Astrocyte (in vitro differentiated cells and primary cell): Measurements from ENCODE around the gene MICAL3. TPM values are rescaled to one million over a fixed set of nuclear protein-coding genes. Genes with fewer than 3 reads are reported as not detected.

Experiments
- DNase-seq: peaks from one replicate; pipeline ENCODE4 v3.0.0-alpha.2; 2010; ENCODE audit warnings: low read depth
- FAIRE-seq: peaks from 2 replicates; lab custom pipeline; 2011; peaks lifted over from hg19 to GRCh38; lab: Jason Lieb, UNC
- H2AFZ ChIP-seq: 2 replicates; pipeline ENCODE4 v1.6.0; 2012; ENCODE audit warnings: low read depth, low read length, inconsistent platforms
- H3K27ac ChIP-seq: 2 replicates; pipeline ENCODE4 v1.5.1; 2011; ENCODE audit warnings: low read depth, low read length, inconsistent platforms
- H3K27me3 ChIP-seq: 2 replicates; pipeline ENCODE4 v1.6.0; 2011; ENCODE audit warnings: low read length, inconsistent platforms; ENCODE audit not compliant: insufficient read depth
- H3K36me3 ChIP-seq: 2 replicates; pipeline ENCODE4 v1.5.1; 2011; ENCODE audit warnings: low read length, inconsistent platforms; ENCODE audit not compliant: insufficient read depth
- H3K4me1 ChIP-seq: 2 replicates; pipeline ENCODE4 v1.5.1; 2011; ENCODE audit warnings: low read length, inconsistent platforms; ENCODE audit not compliant: insufficient read depth
- H3K4me2 ChIP-seq: 2 replicates; pipeline ENCODE4 v1.6.0; 2012; ENCODE audit warnings: low read length, inconsistent platforms
- H3K4me3 ChIP-seq: 2 replicates; pipeline ENCODE4 v1.5.1; 2011; ENCODE audit warnings: low read depth, mild to moderate bottlenecking, low read length, inconsistent platforms; ENCODE audit not compliant: insufficient read depth
- H3K79me2 ChIP-seq: 2 replicates; pipeline ENCODE4 v1.6.0; 2012; ENCODE audit warnings: mild to moderate bottlenecking, low read length, inconsistent platforms; ENCODE audit not compliant: insufficient read depth
- H3K9ac ChIP-seq: 2 replicates; pipeline ENCODE4 v1.6.0; 2012; ENCODE audit warnings: mild to moderate bottlenecking, low read length, inconsistent platforms
- H3K9me3 ChIP-seq: 2 replicates; pipeline ENCODE4 v1.5.1; 2012; ENCODE audit warnings: low read depth, mild to moderate bottlenecking, low read length, inconsistent platforms; ENCODE audit not compliant: insufficient read depth
- H4K20me1 ChIP-seq: 2 replicates; pipeline ENCODE4 v1.6.0; 2012; ENCODE audit warnings: low read length, inconsistent platforms; ENCODE audit not compliant: insufficient read depth
- H3K27ac Mint-ChIP-seq: one replicate; pipeline ENCODE4 v1.8.0; 2021; ENCODE audit warnings: mild to moderate bottlenecking, mixed read lengths; ENCODE audit not compliant: unreplicated experiment
- H3K27me3 Mint-ChIP-seq: one replicate; pipeline ENCODE4 v1.8.0; 2021; ENCODE audit warnings: low read depth, mixed read lengths; ENCODE audit not compliant: unreplicated experiment
- H3K36me3 Mint-ChIP-seq: one replicate; pipeline ENCODE4 v1.8.0; 2021; ENCODE audit warnings: low read depth, mixed read lengths; ENCODE audit not compliant: unreplicated experiment
- H3K4me1 Mint-ChIP-seq: one replicate; pipeline ENCODE4 v1.8.0; 2021; ENCODE audit warnings: low read depth, mixed read lengths; ENCODE audit not compliant: unreplicated experiment
- H3K4me3 Mint-ChIP-seq: one replicate; pipeline ENCODE4 v1.8.0; 2021; ENCODE audit warnings: mild to moderate bottlenecking, moderate library complexity, mixed read lengths; ENCODE audit not compliant: unreplicated experiment
- H3K9me3 Mint-ChIP-seq: one replicate; pipeline ENCODE4 v1.8.0; 2021; ENCODE audit warnings: mild to moderate bottlenecking, mixed read lengths; ENCODE audit not compliant: unreplicated experiment
- CTCF ChIP-seq: IDR thresholded peaks from 2 replicates; pipeline ENCODE4 v1.5.1; 2011; ENCODE audit warnings: low read depth, mild to moderate bottlenecking, inconsistent platforms, low read length, moderate library complexity; ENCODE audit not compliant: insufficient read depth
- EZH2 ChIP-seq: IDR thresholded peaks from 2 replicates; pipeline ENCODE4 v1.6.1; 2012; ENCODE audit warnings: mild to moderate bottlenecking, low read length, inconsistent platforms; ENCODE audit not compliant: insufficient read depth
- total RNA-seq: library from RNA; stranded (reverse); gene quantifications from 2 replicates; pipeline ENCODE4 v1.2.1, GENCODE V29; 2021

The MICAL3 gene
- total RNA-seq, 1 donor from 2014 or later, result 113 TPM

DNA sequence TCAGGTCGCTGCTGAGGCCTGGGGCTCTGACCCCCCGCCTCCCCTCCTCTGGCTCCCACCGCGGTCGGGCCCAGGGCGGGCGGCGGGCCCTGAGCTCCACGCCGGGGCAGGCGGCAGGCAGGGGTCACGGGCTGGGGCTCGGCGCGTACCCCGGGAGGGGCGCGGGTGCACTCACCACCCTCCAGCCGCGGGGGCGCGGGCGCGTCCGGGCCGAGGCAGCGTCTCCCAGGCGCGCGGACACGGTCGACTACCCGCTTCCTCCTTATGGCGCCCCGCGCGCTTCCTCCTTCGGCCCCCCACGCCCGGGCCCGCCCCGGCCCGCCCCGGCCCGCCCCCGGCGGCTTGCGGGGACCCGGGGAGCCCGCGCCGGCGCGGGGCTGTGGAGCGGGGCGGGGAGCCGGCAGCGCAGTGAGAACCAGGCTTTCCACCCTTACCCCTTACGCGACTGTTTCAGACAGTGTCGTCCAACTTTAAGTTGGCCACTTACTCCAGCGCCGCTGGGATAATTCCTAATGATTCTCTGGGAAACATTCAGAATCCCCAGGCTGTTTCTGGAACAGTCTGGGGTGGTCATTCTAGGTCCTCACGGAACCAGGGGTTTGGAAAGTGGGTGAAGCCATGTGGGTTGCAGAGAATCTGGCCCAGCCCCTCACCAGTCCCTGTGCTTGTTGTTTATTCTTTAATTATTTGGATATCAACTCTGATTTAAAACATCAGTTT, 250.0 kb downstream of the MICAL3 start, which contains the start of gene BID:
TSS of gene BID (minus strand) at position 264 of the 720 bp plus-strand sequence. CDS start 24,353 bp downstream, outside the sequence.
- Mint-ChIP-seq H3K27me3 (peaks cover 24% of the 10 kb centered on the region), H3K36me3 (peaks cover 5% of the 10 kb centered on the region), H3K4me1 (peaks cover 10% of the 10 kb centered on the region), H3K4me3 (peak within 1 kb of the TSS; percentile 83), H3K27ac (peak within 1 kb of the TSS; percentile 53), H3K9me3 (no peaks in the 10 kb centered on the region)
- DNase-seq (no peak), FAIRE-seq (no peak)
- Histone ChIP-seq H2AFZ (peak within 1 kb of the TSS; percentile 85), H3K4me2 (peak within 1 kb of the TSS; percentile 99), H3K9me3 (no peaks in the 10 kb centered on the region), H3K36me3 (no peaks in the 10 kb centered on the region), H3K4me3 (peak within 1 kb of the TSS; percentile 78), H3K27me3 (no peaks in the 10 kb centered on the region), H3K9ac (peak within 1 kb of the TSS; percentile 80), H3K4me1 (peaks cover 22% of the 10 kb centered on the region), H4K20me1 (peaks cover 37% of the 10 kb centered on the region), H3K79me2 (peaks cover 34% of the 10 kb centered on the region), H3K27ac (no peak within 1 kb of the TSS)
- no peak for TF ChIP-seq EZH2
- TF ChIP-seq CTCF, result no peak

GRCh38 chr22:17773606-17774205, 250.7 kb downstream of the MICAL3 start:
- no peaks in the 10 kb centered on the region for H3K27me3 ChIP-seq
- H3K4me1 ChIP-seq, result peaks cover 22% of the 10 kb centered on the region
- TF ChIP-seq CTCF, result no peak
- TF ChIP-seq EZH2, result no peak
- H4K20me1 ChIP-seq, result peaks cover 40% of the 10 kb centered on the region
- H3K4me3 ChIP-seq, result peak overlapping the region; percentile 78
- Mint-ChIP-seq H3K27ac (no peak overlapping the region), H3K4me1 (peaks cover 10% of the 10 kb centered on the region), H3K9me3 (no peaks in the 10 kb centered on the region), H3K27me3 (peaks cover 18% of the 10 kb centered on the region), H3K4me3 (peak overlapping the region; percentile 83), H3K36me3 (peaks cover 3% of the 10 kb centered on the region)
- H3K9ac ChIP-seq, result peak overlapping the region; percentile 80
- no peaks in the 10 kb centered on the region for H3K9me3 ChIP-seq
- no peak for FAIRE-seq
- H3K27ac ChIP-seq, result no peak overlapping the region
- H2AFZ ChIP-seq, result peak overlapping the region; percentile 68
- peaks cover 38% of the 10 kb centered on the region for H3K79me2 ChIP-seq
- no peak for DNase-seq
- peak overlapping the region; percentile 99 for H3K4me2 ChIP-seq
- H3K36me3 ChIP-seq, result no peaks in the 10 kb centered on the region
